Stomach (tissue), 4 donors: Measurements from ENCODE around the gene MPHOSPH8.

Experiments used
- CTCF ChIP-seq, 7 experiments: fragments of 450-650 bp in 4 of 7; fragments of 200-600 bp in 3 of 7; sonication (generic) in 3 of 7; IDR thresholded peaks; one replicate each; pipeline ENCODE4 v1.5.1; 2016 to 2019; ENCODE audit warnings: antibody characterized with exemption in 7 of 7, control low read depth in 2 of 7, mild to moderate bottlenecking in 1 of 7
- EP300 ChIP-seq: sonication (generic); formaldehyde crosslinking; IDR thresholded peaks from one replicate; pipeline ENCODE4 v1.6.1; 2017; ENCODE audit warnings: antibody characterized with exemption
- POLR2AphosphoS5 ChIP-seq, 3 donors: sonication (generic); formaldehyde crosslinking; IDR thresholded peaks; one replicate each; pipeline ENCODE4 v1.6.1; 2016; ENCODE audit warnings: antibody characterized with exemption in 3 of 3

DNA sequence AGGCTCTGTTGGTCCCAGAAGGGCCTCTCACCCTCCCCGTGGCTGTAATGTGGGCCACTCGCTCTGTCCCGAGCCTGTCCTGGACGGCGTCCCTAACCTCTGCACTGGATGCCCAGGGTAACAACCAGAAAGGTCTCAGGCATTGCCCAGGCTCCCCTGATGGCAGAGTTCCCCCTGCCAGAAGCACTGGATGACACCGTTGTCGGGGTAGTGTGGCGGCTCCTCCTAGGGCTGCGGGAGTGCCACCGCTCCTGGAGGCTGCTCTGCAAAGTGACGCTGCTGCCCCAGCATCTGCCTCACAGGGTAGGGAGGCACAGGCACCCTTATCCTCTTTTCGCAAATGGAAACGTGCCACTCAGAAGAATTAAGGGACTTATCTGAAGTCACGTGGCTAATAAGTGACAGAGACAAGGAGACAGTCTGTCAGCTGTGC is 32.0 kb downstream of the MPHOSPH8 start:
- no peak for TF ChIP-seq CTCF (IDR thresholded peaks at IDR 0.05)
- TF ChIP-seq POLR2AphosphoS5 (IDR thresholded peaks at IDR 0.05), result no peak
- TF ChIP-seq EP300, result no peak
